HepG2 (cell line): ENCODE data around the gene PRSS22. TPM values are rescaled to one million over a fixed set of nuclear protein-coding genes. Genes with fewer than 3 reads are reported as not detected.
A peak's percentile ranks its signal among the peaks of the same experiment; 100 is the strongest.

Source experiments
- ATAC-seq: fragments of 200-7000 bp; cut with Tn5 transposase; 3 replicates; pipeline ENCODE4 v1.9.1; 2020; ENCODE audit warnings: mild to moderate bottlenecking, moderate library complexity
- BruUV-seq: library from RNA; stranded (reverse); fragments of 400-500 nt; replicated peaks from 2 replicates; lab custom pipeline; 2021; lab: Mats Ljungman, UMichigan
- CTCF ChIA-PET: fragments of 300-600 bp; formaldehyde crosslinking; extraction: SDS; loops from one replicate; lab custom pipeline; 2021; ENCODE audit warnings: low total read pairs, inconsistent platforms, low intra/inter-chr PET ratio; lab: Yijun Ruan, JAX
- POLR2A ChIA-PET: fragments of 350-600 bp; sonication (Branson Sonifier 250); formaldehyde crosslinking; loops from one replicate; lab custom pipeline; 2020; ENCODE audit warnings: antibody characterized with exemption, inconsistent platforms; lab: Yijun Ruan, JAX
- DNase-seq: peaks from one replicate; pipeline ENCODE4 v3.0.0-alpha.2; 2015; ENCODE audit warnings: low spot score
- FAIRE-seq: peaks from 3 replicates; lab custom pipeline; 2011; peaks lifted over from hg19 to GRCh38; lab: Jason Lieb, UNC
- H2AFZ ChIP-seq: one replicate; pipeline ENCODE4 v1.6.1; 2011; ENCODE audit warnings: low read length, inconsistent platforms
- H3K27ac ChIP-seq: fragments of 300-600 bp; 3 replicates; pipeline ENCODE4 v1.8.0; 2011; ENCODE audit warnings: mixed run types, mild to moderate bottlenecking, mixed read lengths, low read length, inconsistent platforms; ENCODE audit not compliant: insufficient read depth; ENCODE audit errors: extremely low read length
- H3K27me3 ChIP-seq, 2 experiments: fragments of 200-600 bp in 1 of 2; 2 replicates in 1 of 2; 3 replicates in 1 of 2; pipeline versions ENCODE4 v1.6.0 to v1.8.0; 2011; ENCODE audit warnings: low read length in 2 of 2, mild to moderate bottlenecking in 2 of 2, moderate library complexity in 2 of 2, inconsistent platforms in 1 of 2; ENCODE audit not compliant: insufficient read depth in 2 of 2, control insufficient read depth in 1 of 2
- H3K36me3 ChIP-seq, 2 experiments: fragments of 200-600 bp in 1 of 2; replicated peaks in 1 of 2; 2 replicates in 1 of 2; 3 replicates in 1 of 2; pipeline versions ENCODE4 v1.5.1 to v1.8.0; 2011; ENCODE audit warnings: low read length in 2 of 2, inconsistent platforms in 1 of 2; ENCODE audit not compliant: insufficient read depth in 2 of 2, control insufficient read depth in 1 of 2
- H3K4me1 ChIP-seq: 2 replicates; pipeline ENCODE4 v1.5.1; 2012; ENCODE audit warnings: low read length, inconsistent platforms; ENCODE audit not compliant: insufficient read depth
- H3K4me2 ChIP-seq: 2 replicates; pipeline ENCODE4 v1.6.0; 2011; ENCODE audit warnings: low read depth, low read length, inconsistent platforms
- H3K4me3 ChIP-seq, 3 experiments: fragments of 200-600 bp in 1 of 3; sonication (generic), shearing (Covaris generic) in 1 of 3; replicated peaks in 1 of 3; 2 replicates each; pipeline ENCODE4 v1.5.1; 2011 to 2016; ENCODE audit warnings: low read length in 3 of 3, inconsistent platforms in 2 of 3, low read depth in 2 of 3, mild to moderate bottlenecking in 2 of 3, control low read depth in 1 of 3, mixed read lengths in 1 of 3; ENCODE audit not compliant: insufficient read depth in 1 of 3
- H3K79me2 ChIP-seq: one replicate; pipeline ENCODE4 v1.6.1; 2011; ENCODE audit warnings: low read length, inconsistent platforms; ENCODE audit not compliant: insufficient read depth
- H3K9ac ChIP-seq: 2 replicates; pipeline ENCODE4 v1.6.0; 2011; ENCODE audit warnings: mild to moderate bottlenecking, low read depth, low read length, inconsistent platforms; ENCODE audit not compliant: insufficient read depth
- H3K9me3 ChIP-seq: 2 replicates; pipeline ENCODE4 v1.5.1; 2012; ENCODE audit warnings: mild to moderate bottlenecking, low read length
- H4K20me1 ChIP-seq: 2 replicates; pipeline ENCODE4 v1.6.0; 2011; ENCODE audit warnings: inconsistent platforms, mild to moderate bottlenecking, low read length, moderate library complexity; ENCODE audit not compliant: insufficient read depth
- SALL2 ChIP-seq: sonication (generic); formaldehyde crosslinking; IDR thresholded peaks from 2 replicates; pipeline ENCODE4 v1.8.1; 2023; ENCODE audit warnings: mild to moderate bottlenecking, missing genetic modification reagents, inconsistent platforms
- SP4 ChIP-seq: sonication (generic); formaldehyde crosslinking; IDR thresholded peaks from 2 replicates; pipeline ENCODE4 v1.8.1; 2023; ENCODE audit warnings: mild to moderate bottlenecking, missing genetic modification reagents
- TFE3 ChIP-seq: IDR thresholded peaks from 2 replicates; pipeline ENCODE4 v1.6.1; 2016
- ZSCAN25 ChIP-seq: sonication (generic); formaldehyde crosslinking; IDR thresholded peaks from 2 replicates; pipeline ENCODE4 v1.8.0; 2022; ENCODE audit warnings: mild to moderate bottlenecking, missing genetic modification reagents
- WGBS: methylation state at CpG from one replicate; pipeline ENCODE4 v1.1.6; 2017; ENCODE audit warnings: low lambda C conversion rate; 5-methylcytosine and 5-hydroxymethylcytosine counted together
- in situ Hi-C: cut with HindIII; loops from 2 replicates; pipeline ENCODE4 v1.10.0; 2017; ENCODE audit warnings: low pct_unique_long_range_greater_than_20kb; ENCODE audit not compliant: extremely low pct_ligation_motif_present
- intact Hi-C: fragments of 100-400 bp; cut with micrococcal nuclease; formaldehyde crosslinking; loops from one replicate; pipeline ENCODE4 v1.10.0; 2022; ENCODE audit not compliant: unreplicated experiment
- polyA plus RNA-seq, 8 experiments: library from polyadenylated mRNA; depleted of rRNA in 3 of 8; stranded (reverse) in 7 of 8; unstranded in 1 of 8; fragments of >200 nt; fragmentation: Illumina TruSeq in 4 of 8; extraction: Trizol in 4 of 8; gene quantifications; 2 replicates each; pipeline versions ENCODE4 v1.2.1 to v1.2.3, GENCODE V29; 2011 to 2016; ENCODE audit warnings: low read depth in 4 of 8, missing spikeins in 1 of 8, mixed read lengths in 1 of 8; ENCODE audit not compliant: insufficient read depth in 1 of 8
- total RNA-seq, 5 experiments: library from RNA; depleted of rRNA; stranded (reverse); fragments of >200 nt; fragmentation: Illumina TruSeq; extraction: Trizol; gene quantifications; 2 replicates each; pipeline ENCODE4 v1.2.3, GENCODE V29; 2016; ENCODE audit warnings: low read depth in 1 of 5

PRSS22 gene
- total and polyA plus RNA-seq, 2 of the 13 experiments (the other 11 are each of a cell fraction or from before 2014, with no cell fraction given) = 0.24 to 0.32 TPM

- POLR2A ChIA-PET = interaction anchor here (0.7 to 1.0 kb wide), 4 partner anchors 9 to 101 kb away, joined by 3 to 8 read pairs (median 5); partner anchors contain the start of genes FLYWCH1 and FLYWCH2
- TF ChIP-seq TFE3 (CRISPR knock-in tag) (0 out of 2 replicates have a peak, but pooled peaks have one; percentile 1), ZSCAN25 (CRISPR knock-in tag) (no peak), SP4 (CRISPR knock-in tag) (peak; percentile 22; the same call in 1 of the 2 replicates), SALL2 (CRISPR knock-in tag) (0 out of 2 replicates have a peak, but pooled peaks have one; percentile 4)
- ATAC-seq = peak; percentile 28; the same call in 2 of the 3 replicates
These were observed 16.3 kb upstream of the PRSS22 start for GRCh38 chr16:2874032-2874911.

More at GRCh38 chr16:2874032-2874911, 16.3 kb upstream of the PRSS22 start:
- in situ Hi-C loops = loop anchor here (5.0 kb wide), 2 partner anchors 37 to 38 kb away; partner anchors contain the start of gene FLYWCH1
- Histone ChIP-seq H3K27me3 (no peaks in the 10 kb centered on the region; a peak in 1 of 5 replicates), H4K20me1 (no peaks in the 10 kb centered on the region), H3K79me2 (no peaks in the 10 kb centered on the region), H3K9ac (peak overlapping the region; percentile 37; the same call in 1 of the 2 replicates), H3K9me3 (no peaks in the 10 kb centered on the region), H3K4me1 (peaks cover 26% of the 10 kb centered on the region), H3K27ac (no peak overlapping the region), H2AFZ (peak overlapping the region; percentile 24), H3K36me3 (no peaks in the 10 kb centered on the region), H3K4me2 (peak overlapping the region; percentile 71), H3K4me3 (peak overlapping the region in 2 of 3 experiments; percentile 30 to 58; a peak in 3 of 6 replicates)
- CTCF ChIA-PET = interaction anchor here (1.1 to 2.1 kb wide), 6 partner anchors 31 to 53 kb away, joined by 3 to 24 read pairs (median 6); no protein-coding TSS in a partner anchor
- FAIRE-seq = no peak
- no peak for DNase-seq
- 15% methylated on average over 21 of the region's 21 CpGs for WGBS
- intact Hi-C loops = loop anchor here (2.0 kb wide), 2 partner anchors 31 to 45 kb away; no protein-coding TSS in a partner anchor
- BruUV-seq = no TSS peak
